Thyroid gland (tissue), 4 donors: Measurements from ENCODE around the gene FAM53A.

Experiments
- POLR2A ChIP-seq, 2 donors: fragments of 450-650 bp; IDR thresholded peaks; one replicate each; pipeline ENCODE4 v1.6.1; 2017; ENCODE audit warnings: antibody characterized with exemption in 2 of 2, mild to moderate bottlenecking in 2 of 2, moderate library complexity in 1 of 2
- TF ChIP-seq, protein P1 (sequence below), 6 experiments: fragments of 200-600 bp in 3 of 6; fragments of 450-650 bp in 3 of 6; sonication (generic) in 3 of 6; IDR thresholded peaks; one replicate each; pipeline ENCODE4 v1.5.1; 2016 to 2019; ENCODE audit warnings: antibody characterized with exemption in 6 of 6, mild to moderate bottlenecking in 2 of 6, inconsistent platforms in 1 of 6, moderate library complexity in 1 of 6

DNA sequence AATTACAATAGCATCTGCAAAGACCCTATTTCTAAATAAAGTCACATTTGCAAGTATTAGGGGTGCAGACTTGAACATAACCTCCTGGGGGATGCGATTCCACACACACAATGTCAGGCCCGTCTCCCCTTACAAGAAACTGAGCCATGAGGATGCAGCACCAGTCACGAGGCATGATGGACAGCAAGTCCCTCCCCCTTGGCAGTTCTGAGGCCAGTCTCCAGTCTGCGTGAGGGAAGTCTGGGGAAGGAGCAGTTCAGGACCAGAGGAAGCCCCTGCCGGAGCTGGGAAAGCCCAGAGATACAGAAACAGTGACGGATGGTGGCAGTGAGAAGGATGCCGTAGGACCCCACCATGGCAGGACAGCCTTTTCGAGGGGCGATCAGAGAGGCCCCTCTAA is 9.4 kb downstream of the FAM53A start:
- TF ChIP-seq, protein P1, sequence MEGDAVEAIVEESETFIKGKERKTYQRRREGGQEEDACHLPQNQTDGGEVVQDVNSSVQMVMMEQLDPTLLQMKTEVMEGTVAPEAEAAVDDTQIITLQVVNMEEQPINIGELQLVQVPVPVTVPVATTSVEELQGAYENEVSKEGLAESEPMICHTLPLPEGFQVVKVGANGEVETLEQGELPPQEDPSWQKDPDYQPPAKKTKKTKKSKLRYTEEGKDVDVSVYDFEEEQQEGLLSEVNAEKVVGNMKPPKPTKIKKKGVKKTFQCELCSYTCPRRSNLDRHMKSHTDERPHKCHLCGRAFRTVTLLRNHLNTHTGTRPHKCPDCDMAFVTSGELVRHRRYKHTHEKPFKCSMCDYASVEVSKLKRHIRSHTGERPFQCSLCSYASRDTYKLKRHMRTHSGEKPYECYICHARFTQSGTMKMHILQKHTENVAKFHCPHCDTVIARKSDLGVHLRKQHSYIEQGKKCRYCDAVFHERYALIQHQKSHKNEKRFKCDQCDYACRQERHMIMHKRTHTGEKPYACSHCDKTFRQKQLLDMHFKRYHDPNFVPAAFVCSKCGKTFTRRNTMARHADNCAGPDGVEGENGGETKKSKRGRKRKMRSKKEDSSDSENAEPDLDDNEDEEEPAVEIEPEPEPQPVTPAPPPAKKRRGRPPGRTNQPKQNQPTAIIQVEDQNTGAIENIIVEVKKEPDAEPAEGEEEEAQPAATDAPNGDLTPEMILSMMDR (IDR thresholded peaks at IDR 0.05), result no peak
- TF ChIP-seq POLR2A (IDR thresholded peaks at IDR 0.05), result no peak
